Endothelial cell of umbilical vein (primary cell): ENCODE data around the gene KAT14. TPM values are rescaled to one million over a fixed set of nuclear protein-coding genes. Genes with fewer than 3 reads are reported as not detected.

Experiments used
- BruUV-seq: library from RNA; stranded (reverse); fragments of 400-500 nt; replicated peaks from 2 replicates; lab custom pipeline; 2021; lab: Mats Ljungman, UMichigan
- CTCF ChIA-PET: fragments of 300-600, 350-600 bp; sonication (Branson Sonifier 250); formaldehyde crosslinking; loops from one replicate; lab custom pipeline; 2021; ENCODE audit warnings: antibody characterized with exemption, inconsistent platforms; lab: Charles Lee
- POLR2A ChIA-PET: fragments of 300-600, 350-600 bp; sonication (Branson Sonifier 250); formaldehyde crosslinking; loops from one replicate; lab custom pipeline; 2021; ENCODE audit warnings: antibody characterized with exemption, inconsistent platforms; lab: Charles Lee
- DNase-seq: peaks from one replicate; pipeline ENCODE4 v3.0.0-alpha.2; 2011; ENCODE audit warnings: low read depth, low spot score
- FAIRE-seq: peaks from 2 replicates; lab custom pipeline; 2011; peaks lifted over from hg19 to GRCh38; lab: Jason Lieb, UNC
- H2AFZ ChIP-seq: 2 replicates; pipeline ENCODE4 v1.6.0; 2012; ENCODE audit warnings: low read depth, low read length, control low read depth, inconsistent platforms
- H3K27ac ChIP-seq: 2 replicates; pipeline ENCODE4 v1.5.1; 2011; ENCODE audit warnings: low read depth, mild to moderate bottlenecking, control low read depth, low read length, moderate library complexity; ENCODE audit not compliant: insufficient read depth
- H3K27me3 ChIP-seq, 2 experiments: 2 replicates each; pipeline versions ENCODE4 v1.6.0 to v1.6.1; 2011; ENCODE audit warnings: low read length in 2 of 2, mixed read lengths in 1 of 2; ENCODE audit not compliant: control insufficient read depth in 2 of 2, insufficient read depth in 2 of 2
- H3K36me3 ChIP-seq, 2 experiments: 2 replicates in 1 of 2; 3 replicates in 1 of 2; pipeline ENCODE4 v1.5.1; 2011; ENCODE audit warnings: low read length in 2 of 2, mild to moderate bottlenecking in 1 of 2, moderate library complexity in 1 of 2; ENCODE audit not compliant: control insufficient read depth in 2 of 2, insufficient read depth in 2 of 2; ENCODE audit errors: extremely low read depth in 1 of 2
- H3K4me1 ChIP-seq: 3 replicates; pipeline ENCODE4 v1.5.1; 2011; ENCODE audit warnings: mild to moderate bottlenecking, low read length; ENCODE audit not compliant: control insufficient read depth, insufficient read depth; ENCODE audit errors: extremely low read depth
- H3K4me2 ChIP-seq: 2 replicates; pipeline ENCODE4 v1.6.1; 2011; ENCODE audit warnings: low read length, control low read depth, mixed read lengths; ENCODE audit not compliant: insufficient read depth
- H3K4me3 ChIP-seq, 3 experiments: fragments of 200-600 bp in 1 of 3; sonication (generic), shearing (Covaris generic) in 1 of 3; replicated peaks in 1 of 3; 2 replicates each; pipeline ENCODE4 v1.5.1; 2011 to 2016; ENCODE audit warnings: control low read depth in 3 of 3, low read length in 3 of 3, mild to moderate bottlenecking in 2 of 3, inconsistent platforms in 1 of 3, low read depth in 1 of 3, moderate library complexity in 1 of 3; ENCODE audit not compliant: insufficient read depth in 1 of 3
- H3K79me2 ChIP-seq: 2 replicates; pipeline ENCODE4 v1.6.0; 2012; ENCODE audit warnings: low read length, inconsistent platforms; ENCODE audit not compliant: control insufficient read depth, insufficient read depth
- H3K9ac ChIP-seq: replicated peaks from 2 replicates; pipeline ENCODE3; 2011; ENCODE audit warnings: low read length, control low read depth; ENCODE audit not compliant: insufficient read depth; ENCODE audit errors: extremely low read depth
- H3K9me1 ChIP-seq: replicated peaks from 3 replicates; pipeline ENCODE4 v1.6.0; 2011; ENCODE audit warnings: mild to moderate bottlenecking, low read length; ENCODE audit not compliant: control insufficient read depth, insufficient read depth; ENCODE audit errors: extremely low read depth
- H3K9me3 ChIP-seq: replicated peaks from 2 replicates; pipeline ENCODE4 v1.5.1; 2012; ENCODE audit warnings: low read length, inconsistent platforms; ENCODE audit not compliant: control insufficient read depth, insufficient read depth
- H4K20me1 ChIP-seq: replicated peaks from 2 replicates; pipeline ENCODE3; 2011; ENCODE audit warnings: mild to moderate bottlenecking, low read length; ENCODE audit not compliant: control insufficient read depth, insufficient read depth; ENCODE audit errors: extremely low read depth
- EZH2 ChIP-seq: IDR thresholded peaks from 2 replicates; pipeline ENCODE4 v1.6.1; 2012; ENCODE audit warnings: borderline replicate concordance, low read depth, mild to moderate bottlenecking, moderate library complexity, low read length, inconsistent platforms; ENCODE audit not compliant: severe bottlenecking
- JUN ChIP-seq: IDR thresholded peaks from 2 replicates; pipeline ENCODE4 v1.6.1; 2011; ENCODE audit warnings: borderline replicate concordance, low read depth; ENCODE audit not compliant: insufficient read length, insufficient read depth
- MYC ChIP-seq: IDR thresholded peaks from one replicate; pipeline ENCODE4 v1.6.1; 2011; ENCODE audit warnings: mild to moderate bottlenecking, low read depth, low read length
- POLR2A ChIP-seq: IDR thresholded peaks from 2 replicates; pipeline ENCODE4 v1.6.1; 2012; ENCODE audit warnings: low read depth, mild to moderate bottlenecking, control low read depth, low read length
- POLR2AphosphoS5 ChIP-seq: IDR thresholded peaks from 2 replicates; pipeline ENCODE4 v1.6.1; 2012; ENCODE audit warnings: low read depth, mild to moderate bottlenecking, control low read depth, low read length, moderate library complexity; ENCODE audit not compliant: insufficient read depth
- dilution Hi-C: fragments of 300-500 bp; cut with MboI; formaldehyde crosslinking; loops from one replicate; pipeline ENCODE4 v1.15.0; 2019; ENCODE audit warnings: low sequenced_read_pairs; ENCODE audit not compliant: extremely low pct_ligation_motif_present
- intact Hi-C: fragments of 100-400 bp; cut with micrococcal nuclease; formaldehyde crosslinking; loops from one replicate; pipeline ENCODE4 v1.10.0; 2022
- polyA plus RNA-seq, 4 experiments: library from polyadenylated mRNA; depleted of rRNA in 3 of 4; stranded (reverse) in 3 of 4; unstranded in 1 of 4; fragments of >200 nt; gene quantifications; 2 replicates each; pipeline versions ENCODE4 v1.2.1 to v1.2.3, GENCODE V29; 2011 to 2012; ENCODE audit warnings: missing spikeins in 1 of 4
- total RNA-seq: library from RNA; stranded (reverse); gene quantifications from 2 replicates; pipeline ENCODE4 v1.2.3, GENCODE V29; 2021
- TF ChIP-seq, protein P1 (sequence below), 2 donors: IDR thresholded peaks; 1 replicate in 1 of 2; 2 replicates in 1 of 2; pipeline ENCODE4 v1.5.1; 2011; ENCODE audit warnings: low read length in 2 of 2, mild to moderate bottlenecking in 2 of 2, moderate library complexity in 2 of 2, control low read depth in 1 of 2, inconsistent platforms in 1 of 2, low read depth in 1 of 2; ENCODE audit not compliant: insufficient read depth in 1 of 2; ENCODE audit errors: extremely low read depth in 1 of 2
- TF ChIP-seq, protein P2 (sequence below): IDR thresholded peaks from 2 replicates; pipeline ENCODE4 v1.6.1; 2011; ENCODE audit not compliant: insufficient read depth, insufficient read length

The KAT14 gene
- total and polyA plus RNA-seq, 2 donors (not counting 3 experiments of a cell fraction or from before 2014, with no cell fraction given) = 6.7 to 11.7 TPM

DNA sequence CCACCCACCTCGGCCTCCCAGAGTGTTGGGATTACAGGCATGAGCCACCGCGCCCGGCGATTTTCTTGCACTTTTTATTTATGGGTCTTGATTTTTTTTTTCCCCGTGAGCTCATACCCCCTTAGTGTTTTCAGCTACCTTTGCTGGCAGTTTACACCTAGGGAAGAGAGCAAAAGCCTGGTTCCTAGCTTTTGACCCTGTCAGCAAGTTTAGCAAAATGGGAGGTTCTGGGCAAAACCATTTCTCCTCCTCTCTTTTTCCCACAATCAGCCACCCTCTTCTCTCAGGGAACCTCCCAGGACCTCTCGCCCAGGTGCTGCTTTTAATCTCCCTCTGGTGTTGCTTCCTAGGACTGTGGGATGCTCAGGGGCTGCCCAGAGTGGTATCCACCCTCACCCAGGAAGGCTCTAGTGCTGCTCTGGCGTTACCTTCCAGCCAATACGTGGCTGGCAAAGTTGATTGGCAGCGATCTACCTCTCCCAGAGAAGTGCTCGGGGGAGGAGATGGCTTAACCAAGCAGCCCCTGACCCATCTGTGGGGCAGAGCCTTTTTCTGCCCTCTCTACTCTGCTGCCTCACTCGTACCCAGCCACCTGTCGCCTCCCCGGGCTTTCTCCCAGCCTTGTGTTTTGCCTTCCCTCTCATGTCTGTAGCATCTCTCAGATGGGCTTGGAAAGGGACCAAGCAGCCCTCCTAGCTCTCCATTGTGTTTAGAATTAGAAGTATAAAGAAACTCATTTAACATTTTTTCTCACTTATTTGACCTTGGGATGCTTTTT is 37.4 kb downstream of the KAT14 start:
- no peak for DNase-seq
- Histone ChIP-seq H3K79me2 (no peaks in the 10 kb centered on the region), H3K27me3 (no peaks in the 10 kb centered on the region), H3K27ac (no peak overlapping the region), H3K4me1 (no peaks in the 10 kb centered on the region), H3K9me1 (no peaks in the 10 kb centered on the region), H4K20me1 (no peaks in the 10 kb centered on the region), H3K9ac (no peak overlapping the region), H3K36me3 (peaks cover 0 to 4% of the 10 kb centered on the region in 2 experiments), H3K9me3 (no peaks in the 10 kb centered on the region), H2AFZ (no peak overlapping the region), H3K4me3 (no peak overlapping the region), H3K4me2 (no peak overlapping the region)
- dilution Hi-C loops (no loop called here), intact Hi-C loops (no loop called here)
- no peak for TF ChIP-seq JUN
- TF ChIP-seq MYC = no peak
- TF ChIP-seq EZH2 = no peak
- TF ChIP-seq POLR2A = no peak
- TF ChIP-seq POLR2AphosphoS5 = no peak
- TF ChIP-seq, protein P1, sequence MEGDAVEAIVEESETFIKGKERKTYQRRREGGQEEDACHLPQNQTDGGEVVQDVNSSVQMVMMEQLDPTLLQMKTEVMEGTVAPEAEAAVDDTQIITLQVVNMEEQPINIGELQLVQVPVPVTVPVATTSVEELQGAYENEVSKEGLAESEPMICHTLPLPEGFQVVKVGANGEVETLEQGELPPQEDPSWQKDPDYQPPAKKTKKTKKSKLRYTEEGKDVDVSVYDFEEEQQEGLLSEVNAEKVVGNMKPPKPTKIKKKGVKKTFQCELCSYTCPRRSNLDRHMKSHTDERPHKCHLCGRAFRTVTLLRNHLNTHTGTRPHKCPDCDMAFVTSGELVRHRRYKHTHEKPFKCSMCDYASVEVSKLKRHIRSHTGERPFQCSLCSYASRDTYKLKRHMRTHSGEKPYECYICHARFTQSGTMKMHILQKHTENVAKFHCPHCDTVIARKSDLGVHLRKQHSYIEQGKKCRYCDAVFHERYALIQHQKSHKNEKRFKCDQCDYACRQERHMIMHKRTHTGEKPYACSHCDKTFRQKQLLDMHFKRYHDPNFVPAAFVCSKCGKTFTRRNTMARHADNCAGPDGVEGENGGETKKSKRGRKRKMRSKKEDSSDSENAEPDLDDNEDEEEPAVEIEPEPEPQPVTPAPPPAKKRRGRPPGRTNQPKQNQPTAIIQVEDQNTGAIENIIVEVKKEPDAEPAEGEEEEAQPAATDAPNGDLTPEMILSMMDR (IDR thresholded peaks at IDR 0.05; ENCODE audit: extremely low read depth in 1 of 2, insufficient read depth in 1 of 2, low read depth in 1 of 2, low read length in 2 of 2) = no peak
- TF ChIP-seq, protein P2, sequence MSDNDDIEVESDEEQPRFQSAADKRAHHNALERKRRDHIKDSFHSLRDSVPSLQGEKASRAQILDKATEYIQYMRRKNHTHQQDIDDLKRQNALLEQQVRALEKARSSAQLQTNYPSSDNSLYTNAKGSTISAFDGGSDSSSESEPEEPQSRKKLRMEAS = no peak
- no TSS peak for BruUV-seq
- CTCF ChIA-PET = interaction anchor here (1.1 kb wide), 1 partner anchor 10 kb away, joined by 3 read pairs; no protein-coding TSS in a partner anchor
- FAIRE-seq = no peak
- POLR2A ChIA-PET = no interaction called here
